Measurements from ENCODE around the gene SLC25A39. TPM values are rescaled to one million over a fixed set of nuclear protein-coding genes. Genes with fewer than 3 reads are reported as not detected.

SLC25A39 gene
- total RNA-seq, 1 donor from 2014 or later: 80.6 TPM

DNA sequence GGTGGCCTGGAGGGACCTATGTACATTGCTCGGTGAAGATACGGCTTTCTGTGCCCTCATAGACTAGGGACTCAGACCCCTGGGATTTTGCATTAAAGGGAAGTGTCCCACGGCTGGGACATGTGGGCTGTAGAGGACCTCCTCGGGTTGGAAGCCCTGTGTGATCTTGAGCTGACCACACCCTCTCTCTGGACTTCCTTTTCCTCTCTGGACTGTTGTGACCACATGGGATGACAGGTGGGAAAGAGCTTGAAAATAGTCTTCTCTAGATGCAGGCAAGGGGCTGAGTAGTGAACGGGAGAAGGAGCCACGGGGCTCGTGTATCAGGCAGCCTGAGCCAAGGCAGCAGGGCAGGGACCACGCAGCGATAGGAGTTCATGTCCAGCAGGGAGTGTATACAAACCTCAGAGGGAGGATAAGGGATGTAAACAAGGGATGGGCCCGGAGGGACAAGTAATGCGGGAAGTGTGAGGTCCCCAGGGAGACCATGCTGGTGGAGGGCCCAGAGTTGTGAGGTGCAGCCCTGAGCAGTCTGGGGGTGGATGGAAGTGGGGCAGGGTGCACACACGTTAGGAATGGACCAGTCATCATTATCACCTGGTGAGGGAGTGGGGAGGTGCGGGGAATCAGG, 52.2 kb downstream of the SLC25A39 start:
- H3K27ac Mint-ChIP-seq (ENCODE audit: unreplicated experiment): no peak overlapping the region
- DNase-seq (ENCODE audit: low read depth) (no peak), FAIRE-seq (no peak)
- Histone ChIP-seq H3K4me1 (ENCODE audit: insufficient read depth, low read length) (no peaks in the 10 kb centered on the region), H3K9me3 (ENCODE audit: insufficient read depth, low read depth, low read length) (no peaks in the 10 kb centered on the region), H3K27ac (ENCODE audit: low read depth, low read length) (no peak overlapping the region), H3K4me2 (ENCODE audit: low read length) (no peak overlapping the region), H2AFZ (ENCODE audit: low read depth, low read length) (no peak overlapping the region), H3K27me3 (ENCODE audit: insufficient read depth, low read length) (no peaks in the 10 kb centered on the region), H3K36me3 (ENCODE audit: insufficient read depth, low read length) (no peaks in the 10 kb centered on the region), H3K4me3 (ENCODE audit: insufficient read depth, low read depth, low read length) (no peak overlapping the region), H4K20me1 (ENCODE audit: insufficient read depth, low read length) (no peaks in the 10 kb centered on the region), H3K79me2 (ENCODE audit: insufficient read depth, low read length) (no peaks in the 10 kb centered on the region), H3K9ac (ENCODE audit: low read length) (no peak overlapping the region)
- peaks cover 53% of the 10 kb centered on the region for H3K27me3 Mint-ChIP-seq (ENCODE audit: low read depth, unreplicated experiment)
- no peaks in the 10 kb centered on the region for H3K36me3 Mint-ChIP-seq (ENCODE audit: low read depth, unreplicated experiment)
- H3K9me3 Mint-ChIP-seq (ENCODE audit: unreplicated experiment): no peaks in the 10 kb centered on the region
- TF ChIP-seq, protein P1, sequence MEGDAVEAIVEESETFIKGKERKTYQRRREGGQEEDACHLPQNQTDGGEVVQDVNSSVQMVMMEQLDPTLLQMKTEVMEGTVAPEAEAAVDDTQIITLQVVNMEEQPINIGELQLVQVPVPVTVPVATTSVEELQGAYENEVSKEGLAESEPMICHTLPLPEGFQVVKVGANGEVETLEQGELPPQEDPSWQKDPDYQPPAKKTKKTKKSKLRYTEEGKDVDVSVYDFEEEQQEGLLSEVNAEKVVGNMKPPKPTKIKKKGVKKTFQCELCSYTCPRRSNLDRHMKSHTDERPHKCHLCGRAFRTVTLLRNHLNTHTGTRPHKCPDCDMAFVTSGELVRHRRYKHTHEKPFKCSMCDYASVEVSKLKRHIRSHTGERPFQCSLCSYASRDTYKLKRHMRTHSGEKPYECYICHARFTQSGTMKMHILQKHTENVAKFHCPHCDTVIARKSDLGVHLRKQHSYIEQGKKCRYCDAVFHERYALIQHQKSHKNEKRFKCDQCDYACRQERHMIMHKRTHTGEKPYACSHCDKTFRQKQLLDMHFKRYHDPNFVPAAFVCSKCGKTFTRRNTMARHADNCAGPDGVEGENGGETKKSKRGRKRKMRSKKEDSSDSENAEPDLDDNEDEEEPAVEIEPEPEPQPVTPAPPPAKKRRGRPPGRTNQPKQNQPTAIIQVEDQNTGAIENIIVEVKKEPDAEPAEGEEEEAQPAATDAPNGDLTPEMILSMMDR (IDR thresholded peaks at IDR 0.05; ENCODE audit: insufficient read depth, low read depth, low read length): no peak
- TF ChIP-seq EZH2 (IDR thresholded peaks at IDR 0.05; ENCODE audit: insufficient read depth, low read length): no peak
- no peak overlapping the region for H3K4me3 Mint-ChIP-seq (ENCODE audit: unreplicated experiment)
- H3K4me1 Mint-ChIP-seq (ENCODE audit: low read depth, unreplicated experiment): peaks cover 6% of the 10 kb centered on the region

Other genes with a start within 250 kb of the SLC25A39 start
- 18.7 and 21.6 TPM in 2 replicates for gene HDAC5, start 201.2 kb downstream of the SLC25A39 start, total RNA-seq
- gene HROB, start 182.9 kb downstream of the SLC25A39 start, total RNA-seq: 1.6 and 2.3 TPM in 2 replicates
- gene ASB16, start 154.1 kb downstream of the SLC25A39 start, total RNA-seq: not detected in 2 replicates
- gene TMUB2, start 137.9 kb downstream of the SLC25A39 start, total RNA-seq: 28.2 and 28.8 TPM in 2 replicates
- gene ATXN7L3, start 124.9 kb downstream of the SLC25A39 start, total RNA-seq: 87.0 and 96.0 TPM in 2 replicates
- 43.2 and 48.0 TPM in 2 replicates for gene UBTF, start 105.1 kb downstream of the SLC25A39 start, total RNA-seq
- gene SLC4A1, start 56.7 kb downstream of the SLC25A39 start, total RNA-seq: not detected in 2 replicates
- 2.0 and 3.4 TPM in 2 replicates for gene RUNDC3A, start 16.2 kb downstream of the SLC25A39 start, total RNA-seq
- 327 and 338 TPM in 2 replicates for gene GRN, start 20.5 kb upstream of the SLC25A39 start, total RNA-seq
- gene FAM171A2, start 39.0 kb upstream of the SLC25A39 start, total RNA-seq: 18.2 and 22.8 TPM in 2 replicates
- gene ITGA2B, start 64.8 kb upstream of the SLC25A39 start, total RNA-seq: 0.31 and 0.68 TPM in 2 replicates
- gene GPATCH8, start 178.6 kb upstream of the SLC25A39 start, total RNA-seq: 38.0 and 43.3 TPM in 2 replicates
- gene FZD2, start 232.7 kb upstream of the SLC25A39 start, total RNA-seq: 95.7 and 97.6 TPM in 2 replicates